Astrocyte of the spinal cord (primary cell): Measurements from ENCODE around the gene DEPP1.
A peak's percentile ranks its signal among the peaks of the same experiment; 100 is the strongest.

Experiments used
- DNase-seq: peaks from one replicate; pipeline ENCODE4 v3.0.0; 2011; ENCODE audit warnings: low read depth, low spot score
- H3K4me3 ChIP-seq: 2 replicates; pipeline ENCODE4 v1.5.1; 2011; ENCODE audit warnings: low read depth, mild to moderate bottlenecking, low read length, moderate library complexity
- in situ Hi-C: cut with HindIII; loops from 2 replicates; pipeline ENCODE4 v1.10.0; 2017; ENCODE audit warnings: low sequenced_read_pairs
- TF ChIP-seq, protein P1 (sequence below): IDR thresholded peaks from 2 replicates; pipeline ENCODE4 v1.5.1; 2012; ENCODE audit warnings: low read depth, mild to moderate bottlenecking, low read length, inconsistent platforms

Gene DEPP1

DNA sequence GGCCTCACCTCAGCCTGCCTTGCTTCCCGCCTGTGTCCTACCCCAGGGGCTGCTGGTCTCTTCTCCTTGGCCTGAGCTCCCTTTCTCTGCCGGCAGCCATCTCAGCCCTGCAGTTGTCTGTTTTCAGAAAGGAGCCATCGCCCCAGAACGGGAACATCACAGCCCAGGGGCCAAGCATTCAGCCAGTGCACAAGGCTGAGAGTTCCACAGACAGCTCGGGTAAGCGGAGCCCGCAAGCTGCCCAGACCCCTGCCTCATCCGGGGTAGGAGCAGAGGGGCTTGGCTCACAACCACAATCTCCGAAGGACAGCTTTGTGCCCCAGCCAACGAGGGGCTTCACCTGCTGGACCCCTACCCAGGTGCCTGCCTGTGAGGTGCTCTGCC lies 5.3 kb upstream of the DEPP1 start:
- no peak overlapping the region for H3K4me3 ChIP-seq
- DNase-seq, result no peak
- in situ Hi-C loops, result no loop called here
- TF ChIP-seq, protein P1, sequence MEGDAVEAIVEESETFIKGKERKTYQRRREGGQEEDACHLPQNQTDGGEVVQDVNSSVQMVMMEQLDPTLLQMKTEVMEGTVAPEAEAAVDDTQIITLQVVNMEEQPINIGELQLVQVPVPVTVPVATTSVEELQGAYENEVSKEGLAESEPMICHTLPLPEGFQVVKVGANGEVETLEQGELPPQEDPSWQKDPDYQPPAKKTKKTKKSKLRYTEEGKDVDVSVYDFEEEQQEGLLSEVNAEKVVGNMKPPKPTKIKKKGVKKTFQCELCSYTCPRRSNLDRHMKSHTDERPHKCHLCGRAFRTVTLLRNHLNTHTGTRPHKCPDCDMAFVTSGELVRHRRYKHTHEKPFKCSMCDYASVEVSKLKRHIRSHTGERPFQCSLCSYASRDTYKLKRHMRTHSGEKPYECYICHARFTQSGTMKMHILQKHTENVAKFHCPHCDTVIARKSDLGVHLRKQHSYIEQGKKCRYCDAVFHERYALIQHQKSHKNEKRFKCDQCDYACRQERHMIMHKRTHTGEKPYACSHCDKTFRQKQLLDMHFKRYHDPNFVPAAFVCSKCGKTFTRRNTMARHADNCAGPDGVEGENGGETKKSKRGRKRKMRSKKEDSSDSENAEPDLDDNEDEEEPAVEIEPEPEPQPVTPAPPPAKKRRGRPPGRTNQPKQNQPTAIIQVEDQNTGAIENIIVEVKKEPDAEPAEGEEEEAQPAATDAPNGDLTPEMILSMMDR, result no peak

DNA sequence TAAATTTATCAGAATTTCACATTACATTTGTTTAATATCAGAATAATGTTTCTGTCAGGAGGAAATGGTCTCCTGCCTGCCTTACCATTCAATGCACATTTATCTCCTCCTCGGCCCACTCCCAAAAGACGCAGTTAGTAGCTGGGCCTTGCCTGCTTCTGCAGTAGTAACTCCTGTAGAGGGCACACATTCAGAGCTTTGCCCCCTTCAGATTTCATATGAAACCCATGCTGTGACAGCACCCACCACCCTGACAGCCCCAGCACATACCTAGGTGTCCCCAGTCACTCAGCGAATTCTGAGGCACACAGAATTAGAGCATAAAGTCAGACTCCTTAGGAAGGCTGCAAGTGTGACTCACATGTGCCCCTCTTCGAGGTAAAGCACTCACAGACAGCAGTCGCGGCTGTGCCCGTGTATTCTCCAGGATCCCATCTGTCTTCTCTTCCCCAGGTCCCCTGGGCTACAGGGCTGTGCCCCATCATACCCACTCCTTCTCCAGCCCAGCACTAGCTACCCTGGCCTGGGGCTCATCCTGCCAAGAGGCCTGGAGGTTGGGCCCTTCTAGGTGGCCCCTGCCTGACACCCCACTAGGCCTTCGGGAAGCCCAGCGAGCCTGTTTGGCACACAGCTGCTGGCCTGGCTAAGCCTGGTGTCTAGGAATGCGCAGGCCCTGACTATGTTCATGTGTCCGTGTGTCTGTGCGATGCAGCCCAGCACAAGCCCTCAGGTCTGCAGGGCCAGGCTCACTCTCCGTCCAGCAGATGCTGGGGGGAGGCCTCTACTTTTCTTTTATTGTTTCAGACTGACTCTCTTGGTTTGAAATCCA lies 4.7 kb upstream of the DEPP1 start:
- TF ChIP-seq, protein P1, result no peak
- no peak overlapping the region for H3K4me3 ChIP-seq
- no peak for DNase-seq
- in situ Hi-C loops, result no loop called here

- no peak overlapping the region for H3K4me3 ChIP-seq
- no peak for DNase-seq
- TF ChIP-seq, protein P1, result no peak
- in situ Hi-C loops, result no loop called here
Observed at GRCh38 chr10:44982496-44982895, 3.9 kb upstream of the DEPP1 start.

DNA sequence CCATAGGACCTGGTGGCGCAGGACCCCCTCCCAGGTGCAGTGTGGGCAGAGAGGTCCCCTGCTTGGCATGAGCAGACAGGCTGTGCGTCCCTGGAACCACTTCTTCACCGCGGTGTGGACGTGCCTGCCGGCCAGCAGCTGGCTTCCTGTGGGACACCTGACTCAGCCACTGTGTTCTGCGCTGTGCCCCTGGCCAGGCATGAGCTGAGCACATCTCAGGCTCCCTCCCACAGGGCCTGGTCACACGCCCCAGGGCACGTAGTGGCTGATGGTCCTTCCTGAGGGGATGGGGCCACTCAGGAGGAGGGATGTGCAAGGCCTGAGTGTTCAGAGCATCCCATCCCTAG lies 3.5 kb upstream of the DEPP1 start:
- peak; percentile 55 for DNase-seq
- TF ChIP-seq, protein P1, result no peak
- in situ Hi-C loops, result no loop called here
- no peak overlapping the region for H3K4me3 ChIP-seq

DNA sequence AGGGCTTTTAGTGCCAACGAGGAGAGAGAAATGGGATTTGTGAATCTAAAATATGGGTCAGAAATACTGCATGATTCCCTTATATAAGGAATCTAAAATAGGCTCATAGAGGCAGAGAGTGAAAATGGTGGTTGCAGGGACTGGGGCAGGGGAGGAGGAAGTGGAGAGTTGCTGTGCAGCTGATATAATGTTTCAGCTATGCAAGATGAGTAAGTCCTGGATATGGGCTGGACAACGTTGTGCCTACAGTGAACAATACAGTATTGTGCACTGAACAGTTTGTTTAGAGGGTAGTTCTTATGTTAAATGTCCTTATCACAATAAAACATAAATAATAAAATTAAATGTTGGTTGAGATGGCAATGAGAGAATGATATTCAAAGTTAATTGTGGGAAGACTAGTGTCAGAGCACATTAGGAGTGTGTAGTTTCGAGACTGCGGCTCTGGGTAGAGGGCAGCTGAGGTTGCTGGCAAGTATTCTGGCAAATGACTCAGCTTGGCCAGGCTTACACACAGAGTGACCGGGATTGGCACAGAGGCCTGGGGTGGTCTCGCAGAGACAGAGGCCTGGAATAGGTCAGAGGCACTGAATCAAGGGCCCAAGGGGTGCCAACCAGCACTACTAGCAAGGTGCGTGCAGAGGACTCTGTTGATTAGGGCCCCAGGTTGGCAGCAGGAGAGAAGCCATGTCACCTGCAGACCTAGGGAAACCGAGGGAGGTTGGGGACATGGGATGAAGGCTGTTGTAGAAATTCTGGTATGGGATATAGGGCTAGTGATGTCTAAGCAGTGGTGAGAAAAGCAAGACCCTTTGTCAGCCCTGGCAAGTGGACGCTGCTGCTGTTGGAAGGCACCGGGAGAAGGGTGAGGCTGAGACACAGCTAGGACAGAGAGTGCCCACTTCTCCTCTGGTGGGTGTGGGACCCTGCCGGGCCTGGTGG lies 2.8 kb upstream of the DEPP1 start:
- peak; percentile 93 for DNase-seq

GRCh38 chr10:44980309-44981171 lies 1.9 kb upstream of the DEPP1 start:
- no peak overlapping the region for H3K4me3 ChIP-seq
- no peak for DNase-seq
- in situ Hi-C loops, result no loop called here

More for the DNA sequence above, 2.8 kb upstream of the DEPP1 start:
- in situ Hi-C loops, result no loop called here
- TF ChIP-seq, protein P1, result no peak
- H3K4me3 ChIP-seq, result no peak overlapping the region

More at GRCh38 chr10:44980309-44981171, 1.9 kb upstream of the DEPP1 start:
- TF ChIP-seq, protein P1, result no peak
